Body of pancreas (tissue), 4 donors: ENCODE data around the gene NARF.

ENCODE experiments used
- POLR2A ChIP-seq, 3 donors: fragments of 450-650 bp; IDR thresholded peaks; one replicate each; pipeline ENCODE4 v1.6.1; 2016; ENCODE audit warnings: antibody characterized with exemption in 3 of 3, mild to moderate bottlenecking in 2 of 3
- TF ChIP-seq, protein P1 (sequence below), 7 experiments: fragments of 450-650 bp in 4 of 7; fragments of 200-600 bp in 3 of 7; sonication (generic) in 3 of 7; IDR thresholded peaks; one replicate each; pipeline ENCODE4 v1.5.1; 2016 to 2019; ENCODE audit warnings: antibody characterized with exemption in 7 of 7

DNA sequence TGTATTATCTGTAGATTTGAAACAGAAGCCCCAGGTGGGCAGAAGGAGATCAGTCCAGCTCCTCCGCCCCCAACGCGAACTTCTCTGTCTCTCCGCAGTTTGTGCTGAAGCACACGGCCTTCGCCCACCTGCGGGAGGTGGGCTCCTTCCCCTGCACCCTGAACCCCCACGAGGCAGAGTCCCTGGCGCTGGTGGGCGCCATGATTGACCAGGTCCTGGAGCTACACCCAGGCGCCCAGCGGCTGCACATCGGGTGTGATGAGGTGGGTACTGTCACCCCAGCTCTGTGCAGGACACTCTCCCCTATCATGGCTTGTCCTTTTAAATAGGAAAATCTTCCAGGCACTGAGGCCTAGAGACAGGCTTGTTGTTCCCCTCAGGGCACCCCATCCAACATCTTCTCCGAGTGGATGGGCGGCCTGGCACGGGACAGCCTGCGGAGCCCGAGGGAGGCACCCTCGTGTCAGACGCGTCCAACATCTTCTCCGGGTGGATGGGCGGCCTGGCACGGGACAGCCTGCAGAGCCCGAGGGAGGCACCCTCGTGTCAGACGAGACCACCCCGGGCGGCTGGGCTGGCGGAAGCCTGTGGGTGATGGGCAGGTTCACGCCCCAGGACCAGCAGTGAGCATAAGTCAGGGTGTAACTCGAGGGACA lies 24.9 kb upstream of the NARF start:
- TF ChIP-seq, protein P1, sequence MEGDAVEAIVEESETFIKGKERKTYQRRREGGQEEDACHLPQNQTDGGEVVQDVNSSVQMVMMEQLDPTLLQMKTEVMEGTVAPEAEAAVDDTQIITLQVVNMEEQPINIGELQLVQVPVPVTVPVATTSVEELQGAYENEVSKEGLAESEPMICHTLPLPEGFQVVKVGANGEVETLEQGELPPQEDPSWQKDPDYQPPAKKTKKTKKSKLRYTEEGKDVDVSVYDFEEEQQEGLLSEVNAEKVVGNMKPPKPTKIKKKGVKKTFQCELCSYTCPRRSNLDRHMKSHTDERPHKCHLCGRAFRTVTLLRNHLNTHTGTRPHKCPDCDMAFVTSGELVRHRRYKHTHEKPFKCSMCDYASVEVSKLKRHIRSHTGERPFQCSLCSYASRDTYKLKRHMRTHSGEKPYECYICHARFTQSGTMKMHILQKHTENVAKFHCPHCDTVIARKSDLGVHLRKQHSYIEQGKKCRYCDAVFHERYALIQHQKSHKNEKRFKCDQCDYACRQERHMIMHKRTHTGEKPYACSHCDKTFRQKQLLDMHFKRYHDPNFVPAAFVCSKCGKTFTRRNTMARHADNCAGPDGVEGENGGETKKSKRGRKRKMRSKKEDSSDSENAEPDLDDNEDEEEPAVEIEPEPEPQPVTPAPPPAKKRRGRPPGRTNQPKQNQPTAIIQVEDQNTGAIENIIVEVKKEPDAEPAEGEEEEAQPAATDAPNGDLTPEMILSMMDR (IDR thresholded peaks at IDR 0.05), result no peak
- TF ChIP-seq POLR2A (IDR thresholded peaks at IDR 0.05), result no peak
